HG03571 (cell line): ENCODE data around the gene GIT1.

Source experiments
- ATAC-seq: cut with Tn5 transposase; IDR thresholded peaks from one replicate; pipeline ENCODE4 v1.9.1; 2021; ENCODE audit not compliant: unreplicated experiment

GIT1 gene

DNA sequence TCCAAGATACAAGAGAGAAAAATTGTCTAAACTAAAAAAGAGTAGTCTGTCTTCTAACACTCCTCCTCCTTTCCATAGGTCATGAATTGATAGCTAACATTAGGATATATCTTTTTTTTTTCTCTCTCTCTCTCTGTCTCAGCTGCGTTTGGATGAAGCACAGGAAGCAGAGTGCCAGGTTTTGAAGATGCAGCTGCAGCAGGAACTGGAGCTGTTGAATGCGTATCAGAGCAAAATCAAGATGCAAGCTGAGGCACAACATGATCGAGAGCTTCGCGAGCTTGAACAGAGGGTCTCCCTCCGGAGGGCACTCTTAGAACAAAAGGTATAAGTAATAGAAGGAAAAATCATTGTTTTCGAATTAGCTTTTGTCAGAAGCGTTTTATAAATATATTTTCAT, 55.5 kb downstream of the GIT1 start:
- ATAC-seq = no peak

- no peak for ATAC-seq
Measured at GRCh38 chr17:29526322-29526721, 63.1 kb downstream of the GIT1 start.

DNA sequence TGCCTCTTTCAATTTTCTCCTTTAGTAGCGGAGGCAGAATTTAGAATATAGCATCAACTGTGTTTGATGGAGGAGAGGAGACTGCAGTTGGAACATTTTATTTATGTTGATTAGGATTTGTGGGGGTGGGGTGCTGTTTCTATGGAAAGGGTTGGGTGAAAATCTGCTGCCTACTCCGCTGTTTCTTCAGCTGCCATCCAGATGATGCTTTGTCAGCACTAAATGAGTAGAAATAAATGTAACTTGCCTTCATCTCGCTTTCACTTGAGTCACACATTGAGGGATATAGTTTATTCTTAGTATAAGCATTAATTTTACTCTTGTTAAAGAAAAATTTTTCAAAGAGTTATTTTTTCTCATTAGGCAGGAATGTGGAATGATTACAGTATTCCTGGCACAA, 64.8 kb downstream of the GIT1 start:
- no peak for ATAC-seq
